Hematopoietic multipotent progenitor cell treated with erythropoietin and hydrocortisone succinate and interleukin-3 and kit ligand, for 8 days (in vitro differentiated cells): ENCODE data around the gene STK32C.

Source experiments
- DNase-seq: peaks from one replicate; pipeline ENCODE4 v3.0.0-alpha.2; 2015

STK32C gene

DNA sequence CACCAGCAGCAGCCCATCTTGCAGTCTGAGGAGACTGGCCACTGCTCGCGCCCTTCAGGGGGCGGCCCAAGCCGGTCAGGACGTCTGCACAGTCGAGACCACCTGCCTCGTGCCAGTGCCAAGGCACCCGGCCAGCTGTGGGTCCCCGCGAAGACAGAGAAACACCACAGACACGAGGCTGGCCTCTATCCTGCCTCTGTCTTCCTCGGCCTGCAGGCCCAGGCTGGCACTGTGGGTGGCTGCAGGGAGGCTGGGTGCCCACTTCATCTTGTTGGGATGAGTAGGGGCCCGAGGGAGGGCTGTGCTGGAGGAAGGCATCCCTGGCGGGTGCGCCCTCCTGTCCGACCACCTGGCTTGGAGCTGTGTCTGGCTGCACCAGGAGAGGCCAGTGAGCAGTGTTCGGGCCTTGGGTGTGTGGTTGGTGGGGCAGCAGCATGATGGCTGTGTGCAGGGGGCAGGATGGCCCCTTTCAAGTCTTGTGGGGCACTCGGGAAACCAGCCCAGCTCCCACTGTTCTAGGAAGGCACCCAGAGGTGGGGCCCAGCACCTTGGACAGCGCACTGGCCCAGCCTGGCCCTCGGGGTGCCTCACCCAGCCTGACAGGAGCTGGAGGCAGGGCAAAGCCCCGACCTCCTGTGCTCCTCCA is 113.7 kb downstream of the STK32C start:
- DNase-seq, result peak; percentile 9

DNA sequence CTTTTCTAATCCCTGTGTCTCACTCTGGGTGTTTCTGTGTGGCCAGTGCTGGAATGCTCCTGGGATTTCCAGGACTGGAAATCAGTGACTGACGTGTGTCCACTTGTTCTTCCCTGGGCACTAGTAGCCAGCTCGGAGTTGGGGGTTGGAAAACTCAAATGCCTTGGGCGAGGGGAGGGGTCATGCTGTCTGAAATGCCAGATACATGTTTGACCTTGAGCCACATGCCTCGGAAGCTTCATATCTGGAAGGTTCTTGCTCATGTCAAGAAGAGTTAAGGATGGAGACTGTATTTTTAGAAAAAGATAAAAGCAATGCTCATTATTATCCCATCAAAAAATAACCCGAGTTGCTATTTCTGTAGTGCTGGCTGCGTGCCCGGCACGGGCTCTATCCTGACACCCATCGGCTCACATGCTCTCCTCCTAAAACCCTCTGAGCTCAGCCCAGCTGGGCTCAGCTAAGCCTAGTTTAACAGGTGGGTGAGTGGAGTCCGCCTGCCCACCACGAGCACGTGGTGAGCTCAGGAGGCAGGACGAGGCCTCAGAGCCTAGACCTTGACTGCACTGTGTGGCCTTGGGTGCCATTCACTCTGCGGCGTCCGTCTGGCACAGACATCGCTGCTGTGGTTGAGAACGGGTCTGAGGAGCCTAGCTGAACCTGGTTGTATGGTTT is 114.6 kb downstream of the STK32C start:
- no peak for DNase-seq

DNA sequence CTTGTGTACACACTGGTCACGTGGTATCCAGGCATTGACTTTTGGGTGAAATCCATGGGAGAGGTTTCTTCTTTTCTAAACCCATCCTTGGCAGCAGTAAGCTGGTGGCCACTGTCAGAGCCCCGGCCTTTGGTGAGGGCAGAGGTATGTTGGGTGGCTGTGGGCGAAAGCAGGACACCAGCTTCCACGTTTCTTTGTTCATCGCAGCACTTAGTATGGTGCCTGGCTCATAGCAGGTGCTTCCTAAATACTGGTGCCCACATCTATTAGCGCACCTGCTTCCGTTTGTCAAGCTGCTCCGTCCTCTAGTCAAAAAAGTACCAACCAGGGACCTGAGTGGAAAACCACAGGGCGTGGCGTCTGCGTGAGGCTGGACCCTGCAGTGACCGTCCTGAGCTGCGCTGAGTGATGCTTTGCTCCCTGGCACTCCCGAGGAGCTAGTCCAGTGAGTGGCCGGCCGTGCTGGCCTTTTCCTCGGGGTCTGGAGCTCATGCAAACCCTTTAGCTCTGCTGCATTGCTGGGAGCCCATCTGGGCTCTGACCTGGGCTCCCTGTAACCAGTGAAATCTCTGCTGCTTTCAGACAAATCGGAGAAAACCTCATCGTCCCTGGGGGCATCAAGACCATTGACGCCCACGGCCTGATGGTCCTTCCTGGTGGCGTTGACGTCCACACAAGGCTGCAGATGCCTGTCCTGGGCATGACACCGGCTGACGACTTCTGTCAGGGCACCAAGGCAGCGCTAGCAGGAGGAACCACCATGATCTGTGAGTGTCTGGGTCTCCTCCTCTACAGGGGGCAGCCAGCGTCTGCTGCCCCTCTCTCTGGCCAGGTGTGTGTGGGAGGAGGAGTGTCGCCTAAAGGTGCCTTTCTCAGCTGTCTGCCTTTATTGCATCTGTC is 115.4 kb downstream of the STK32C start:
- no peak for DNase-seq

DNA sequence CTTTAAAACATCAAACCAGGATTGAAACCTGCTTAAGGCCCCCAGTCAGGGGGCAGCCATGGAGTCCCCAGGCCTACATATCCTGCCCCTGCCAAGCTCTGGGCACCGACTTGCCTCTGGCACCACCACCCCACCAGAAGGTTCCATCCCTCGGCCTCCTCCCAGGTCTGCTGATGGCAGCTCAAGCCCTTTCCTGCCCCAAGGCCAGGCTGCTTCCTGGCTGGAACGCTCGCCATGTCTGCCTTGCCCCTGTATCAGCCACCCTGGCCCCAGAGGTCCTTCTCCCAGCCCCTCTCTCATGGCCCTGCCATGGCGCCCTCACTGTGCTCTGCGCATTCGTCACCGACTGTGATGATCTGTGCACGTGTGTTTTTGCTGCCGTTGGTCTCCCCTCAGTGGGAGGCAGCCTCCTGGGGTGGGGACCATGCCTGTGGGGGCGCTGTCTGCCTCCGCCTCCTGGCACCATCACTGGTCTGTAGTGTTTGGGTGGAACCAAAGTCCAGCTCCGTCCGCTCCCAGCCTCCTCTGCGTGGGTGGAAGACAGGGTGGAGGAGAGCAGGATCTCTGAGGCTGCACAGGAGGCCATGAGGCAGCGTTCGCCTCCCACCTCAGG is 117.8 kb downstream of the STK32C start:
- no peak for DNase-seq

GRCh38 chr10:132189016-132189415 is 118.7 kb downstream of the STK32C start:
- DNase-seq, result no peak

- no peak for DNase-seq
These were observed 119.4 kb downstream of the STK32C start for GRCh38 chr10:132188331-132188730.

DNA sequence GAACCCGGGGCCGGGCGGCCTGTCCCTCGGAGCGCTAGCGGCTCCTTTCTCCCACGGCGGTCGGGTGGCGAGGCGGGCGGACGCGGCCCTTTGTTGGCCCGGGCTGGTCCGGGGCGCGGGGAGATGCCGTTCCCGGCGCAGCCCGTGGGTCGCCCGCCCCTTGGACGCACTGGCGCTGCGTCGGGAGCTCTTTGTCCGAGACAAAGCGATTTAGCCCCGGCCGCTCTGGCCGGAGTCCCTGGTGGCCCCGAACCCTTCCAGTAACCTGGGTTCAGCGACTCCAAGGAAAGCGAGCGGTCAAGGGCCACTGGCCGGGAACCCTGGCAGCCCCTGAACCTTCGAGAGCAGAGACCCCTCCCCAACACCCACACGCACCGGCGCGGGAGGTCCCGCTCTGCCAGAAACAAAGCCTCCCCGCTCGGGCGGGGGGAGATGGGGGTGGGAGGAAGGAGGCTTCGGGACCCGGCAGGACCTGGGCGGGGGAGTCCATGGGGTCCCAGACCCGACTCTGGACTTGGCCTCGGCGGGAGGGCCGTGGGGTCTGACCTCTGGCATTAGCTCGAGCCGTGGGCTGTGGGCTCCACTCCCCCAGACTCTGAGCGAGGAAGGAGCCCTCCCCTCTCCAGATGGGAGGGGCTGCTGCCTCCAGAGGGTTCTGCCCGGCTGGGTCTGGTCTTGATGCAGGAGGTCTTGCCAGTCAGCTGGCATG is 120.2 kb downstream of the STK32C start:
- no peak for DNase-seq

DNA sequence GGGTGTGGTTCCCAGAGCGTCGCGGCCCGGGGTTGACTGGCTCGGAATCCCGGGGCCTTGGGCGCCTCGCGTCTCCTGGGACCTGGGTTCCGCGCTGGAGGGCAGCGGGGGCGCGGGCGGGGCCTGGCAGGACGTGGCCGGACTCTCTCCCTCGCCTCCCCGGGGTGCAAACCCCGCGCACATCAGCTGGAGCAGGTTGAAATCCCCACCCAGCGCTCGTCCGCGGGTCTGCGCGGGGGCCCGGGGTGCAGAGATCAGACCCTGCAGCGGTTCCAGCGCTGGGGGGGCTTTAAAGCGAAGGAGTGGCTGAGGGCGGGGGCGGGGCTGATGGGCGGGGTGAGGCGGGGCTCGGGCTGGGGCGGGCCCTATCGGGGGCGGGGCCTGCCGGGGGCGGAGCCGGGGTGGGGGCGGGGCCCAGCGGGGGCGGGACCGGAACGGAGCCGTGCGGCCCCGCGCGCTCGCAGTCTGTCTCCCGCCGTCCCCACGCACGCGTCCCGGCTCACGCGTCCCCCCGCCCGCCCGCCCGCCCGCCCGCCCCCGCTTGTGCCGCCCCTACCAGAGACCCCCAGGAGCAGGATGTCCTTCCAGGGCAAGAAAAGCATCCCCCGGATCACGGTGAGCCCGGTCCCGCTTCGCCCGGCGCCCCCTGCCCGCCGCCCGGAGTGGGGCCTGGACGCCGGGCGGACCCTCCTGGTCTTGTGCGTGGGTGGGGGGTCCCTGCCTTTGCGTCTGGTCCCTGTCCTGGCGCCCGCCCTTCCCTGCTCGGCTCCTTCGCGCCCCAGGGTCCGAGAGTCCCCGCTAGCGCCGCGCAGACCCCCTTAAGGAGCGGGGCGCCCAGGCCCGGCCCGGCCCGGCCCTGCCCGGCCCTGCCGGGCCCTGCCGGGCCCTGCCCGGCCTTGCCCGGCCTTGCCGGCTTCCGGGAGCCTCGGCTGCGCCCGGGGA is 121.0 kb downstream of the STK32C start, which contains the start of gene DPYSL4:
Gene DPYSL4, plus strand, starts transcription at position 461 of the 942 bp plus-strand sequence. Its CDS starts 116 bp downstream, at position 577.
- no peak for DNase-seq

GRCh38 chr10:132185601-132186487 is 121.9 kb downstream of the STK32C start:
- DNase-seq, result peak; percentile 19

GRCh38 chr10:132184816-132185593 is 122.7 kb downstream of the STK32C start:
- DNase-seq, result no peak

GRCh38 chr10:132183046-132183445 is 124.7 kb downstream of the STK32C start:
- no peak for DNase-seq

DNA sequence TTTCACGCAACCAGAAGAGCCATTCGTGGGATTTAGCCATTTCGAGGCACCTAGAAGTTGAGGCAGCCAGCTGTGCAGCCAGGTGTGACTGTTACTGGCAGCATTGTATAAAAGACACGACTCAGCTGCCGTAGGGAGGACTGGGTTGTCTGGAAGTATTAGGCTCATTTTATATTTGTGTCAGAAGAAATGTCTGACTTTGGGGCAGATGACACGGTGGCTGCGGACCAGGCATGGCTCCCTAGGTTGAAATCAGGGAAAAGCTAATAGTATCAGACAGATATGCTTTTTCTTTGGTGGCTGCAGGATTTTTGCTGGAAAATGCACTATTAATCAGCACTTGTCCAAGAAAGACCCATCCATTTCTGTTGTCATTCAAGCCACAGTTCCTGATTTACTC is 125.2 kb downstream of the STK32C start:
- DNase-seq, result no peak

- DNase-seq, result no peak
These were observed 125.9 kb downstream of the STK32C start for GRCh38 chr10:132181691-132182425.

- DNase-seq, result no peak
These were observed 127.0 kb downstream of the STK32C start for GRCh38 chr10:132180736-132181135.

GRCh38 chr10:132179551-132180392 is 128.0 kb downstream of the STK32C start:
- DNase-seq, result no peak

- no peak for DNase-seq
These were observed 128.8 kb downstream of the STK32C start for GRCh38 chr10:132178672-132179545.

- no peak for DNase-seq
These were observed 129.7 kb downstream of the STK32C start for GRCh38 chr10:132178046-132178445.
